ENCODE results near the gene AARS2.

Gene AARS2

GRCh38 chr6:44284121-44284520, 29.0 kb downstream of the AARS2 start:
- H3K27me3 ChIP-seq (ENCODE audit: insufficient read depth, low read length, poor library complexity), result no peaks in the 10 kb centered on the region
- H3K36me3 ChIP-seq (ENCODE audit: control insufficient read depth, insufficient read depth, low read length), result no peaks in the 10 kb centered on the region

GRCh38 chr6:44278774-44279697, 34.1 kb downstream of the AARS2 start:
- H3K4me1 ChIP-seq (ENCODE audit: control insufficient read depth, low read depth, low read length), result no peaks in the 10 kb centered on the region
- no peak overlapping the region for H4K5ac ChIP-seq (ENCODE audit: low read length)
- H2BK15ac ChIP-seq (replicated peaks; ENCODE audit: low read depth), result no peak overlapping the region
- H3K4me3 ChIP-seq (ENCODE audit: low read length), result no peak overlapping the region
- no peak overlapping the region for H3K9ac ChIP-seq (ENCODE audit: low read length)
- no peak for DNase-seq
- H3K36me3 ChIP-seq (ENCODE audit: control insufficient read depth, insufficient read depth, low read length), result no peaks in the 10 kb centered on the region
- no peak overlapping the region for H3K4ac ChIP-seq (ENCODE audit: low read depth, low read length)
- H3K23ac ChIP-seq (ENCODE audit: low read length), result no peak overlapping the region
- H3K56ac ChIP-seq (ENCODE audit: low read length), result no peak overlapping the region
- WGBS (ENCODE audit: extremely low coverage, insufficient coverage, low lambda C conversion rate), result no CpG with 5 or more reads among the region's 9 CpGs
- H2BK120ac ChIP-seq (ENCODE audit: low read depth, low read length), result no peak overlapping the region
- H3K4me2 ChIP-seq (ENCODE audit: low read length), result no peak overlapping the region
- no peak overlapping the region for H3K18ac ChIP-seq (ENCODE audit: low read length)
- H3K79me1 ChIP-seq (ENCODE audit: low read length), result no peaks in the 10 kb centered on the region
- H3K27ac ChIP-seq (ENCODE audit: low read depth, low read length), result no peak overlapping the region
- no peaks in the 10 kb centered on the region for H3K79me2 ChIP-seq (ENCODE audit: control insufficient read depth, insufficient read depth, low read length)
- no peak overlapping the region for H2BK5ac ChIP-seq (ENCODE audit: low read length)
- H4K8ac ChIP-seq (ENCODE audit: low read depth, low read length), result no peak overlapping the region
- no peaks in the 10 kb centered on the region for H3K27me3 ChIP-seq (ENCODE audit: insufficient read depth, low read length, poor library complexity)
- no peak overlapping the region for H2AK5ac ChIP-seq (ENCODE audit: low read length)

More at GRCh38 chr6:44284121-44284520, 29.0 kb downstream of the AARS2 start:
- no peak overlapping the region for H3K4ac ChIP-seq (ENCODE audit: low read depth, low read length)
- no peaks in the 10 kb centered on the region for H3K79me2 ChIP-seq (ENCODE audit: control insufficient read depth, insufficient read depth, low read length)
- DNase-seq, result no peak
- H2BK15ac ChIP-seq (replicated peaks; ENCODE audit: low read depth), result no peak overlapping the region
- no peak overlapping the region for H2BK120ac ChIP-seq (ENCODE audit: low read depth, low read length)
- H3K9ac ChIP-seq (ENCODE audit: low read length), result no peak overlapping the region
- no peak overlapping the region for H3K23ac ChIP-seq (ENCODE audit: low read length)
- H3K56ac ChIP-seq (ENCODE audit: low read length), result no peak overlapping the region
- H2AK5ac ChIP-seq (ENCODE audit: low read length), result no peak overlapping the region
- no peak overlapping the region for H3K27ac ChIP-seq (ENCODE audit: low read depth, low read length)
- no peak overlapping the region for H2BK5ac ChIP-seq (ENCODE audit: low read length)
- no peak overlapping the region for H3K4me2 ChIP-seq (ENCODE audit: low read length)
- H3K79me1 ChIP-seq (ENCODE audit: low read length), result no peaks in the 10 kb centered on the region
- H3K4me1 ChIP-seq (ENCODE audit: control insufficient read depth, low read depth, low read length), result no peaks in the 10 kb centered on the region
- H3K18ac ChIP-seq (ENCODE audit: low read length), result no peak overlapping the region
- no peak overlapping the region for H3K4me3 ChIP-seq (ENCODE audit: low read length)
- no CpG with 5 or more reads among the region's 2 CpGs for WGBS (ENCODE audit: extremely low coverage, insufficient coverage, low lambda C conversion rate)
- H4K5ac ChIP-seq (ENCODE audit: low read length), result no peak overlapping the region
- no peak overlapping the region for H4K8ac ChIP-seq (ENCODE audit: low read depth, low read length)

DNA sequence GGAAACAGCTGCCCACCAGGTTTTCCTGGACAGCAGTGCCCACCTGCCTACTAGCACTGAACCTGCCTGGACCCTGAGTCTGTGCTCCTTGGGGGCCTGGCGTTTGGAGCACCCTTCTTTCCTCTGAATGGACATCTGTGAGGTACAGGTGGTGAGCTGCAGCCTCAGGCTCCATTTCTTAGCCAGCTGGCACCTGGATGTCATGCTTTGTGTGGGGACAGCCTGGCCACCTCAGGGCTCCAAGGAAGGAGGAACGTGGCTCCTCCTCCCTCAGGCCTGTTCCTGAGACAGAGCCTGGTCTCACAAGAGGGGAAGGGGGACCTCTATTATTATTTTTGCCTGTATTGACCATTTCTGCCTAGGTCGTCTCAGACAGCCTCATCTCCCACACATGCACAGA, 34.8 kb downstream of the AARS2 start:
- H3K27me3 ChIP-seq (ENCODE audit: insufficient read depth, low read length, poor library complexity), result no peaks in the 10 kb centered on the region
- no peak overlapping the region for H3K4ac ChIP-seq (ENCODE audit: low read depth, low read length)
- H3K56ac ChIP-seq (ENCODE audit: low read length), result no peak overlapping the region
- no peak overlapping the region for H4K5ac ChIP-seq (ENCODE audit: low read length)
- no peaks in the 10 kb centered on the region for H3K79me2 ChIP-seq (ENCODE audit: control insufficient read depth, insufficient read depth, low read length)
- no CpG with 5 or more reads among the region's 3 CpGs for WGBS (ENCODE audit: extremely low coverage, insufficient coverage, low lambda C conversion rate)
- H3K23ac ChIP-seq (ENCODE audit: low read length), result no peak overlapping the region
- H4K8ac ChIP-seq (ENCODE audit: low read depth, low read length), result no peak overlapping the region
- H3K79me1 ChIP-seq (ENCODE audit: low read length), result no peaks in the 10 kb centered on the region
- no peaks in the 10 kb centered on the region for H3K36me3 ChIP-seq (ENCODE audit: control insufficient read depth, insufficient read depth, low read length)
- no peak overlapping the region for H2BK120ac ChIP-seq (ENCODE audit: low read depth, low read length)
- no peak overlapping the region for H3K4me2 ChIP-seq (ENCODE audit: low read length)
- H3K4me3 ChIP-seq (ENCODE audit: low read length), result no peak overlapping the region
- no peak overlapping the region for H2AK5ac ChIP-seq (ENCODE audit: low read length)
- no peak overlapping the region for H3K27ac ChIP-seq (ENCODE audit: low read depth, low read length)
- H2BK15ac ChIP-seq (replicated peaks; ENCODE audit: low read depth), result no peak overlapping the region
- H2BK5ac ChIP-seq (ENCODE audit: low read length), result no peak overlapping the region
- H3K9ac ChIP-seq (ENCODE audit: low read length), result no peak overlapping the region
- no peak overlapping the region for H3K18ac ChIP-seq (ENCODE audit: low read length)
- DNase-seq, result no peak
- H3K4me1 ChIP-seq (ENCODE audit: control insufficient read depth, low read depth, low read length), result no peaks in the 10 kb centered on the region

DNA sequence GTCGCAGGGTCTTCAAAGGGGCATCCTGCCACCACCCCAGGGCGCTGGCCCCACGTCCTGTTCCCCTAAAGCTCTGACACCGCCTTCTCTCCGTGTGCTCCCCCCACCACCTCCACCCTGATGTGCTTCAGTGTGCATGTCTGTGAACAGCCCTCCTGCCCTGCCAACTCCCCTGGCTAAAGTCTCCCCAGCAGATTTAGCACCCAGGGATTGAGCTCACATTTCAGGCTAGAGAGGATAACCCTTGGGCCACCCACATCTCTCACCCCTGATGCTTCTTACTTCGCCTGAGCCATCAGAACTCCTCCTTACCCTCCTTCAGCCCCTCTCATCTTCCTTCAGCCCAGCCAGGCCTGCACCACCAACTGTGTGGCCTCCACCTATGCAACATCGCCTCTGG, 35.4 kb downstream of the AARS2 start:
- Histone ChIP-seq H3K27ac (ENCODE audit: low read depth, low read length) (no peak overlapping the region), H3K4me1 (ENCODE audit: control insufficient read depth, low read depth, low read length) (no peaks in the 10 kb centered on the region), H4K8ac (ENCODE audit: low read depth, low read length) (no peak overlapping the region), H3K4me2 (ENCODE audit: low read length) (no peak overlapping the region), H4K5ac (ENCODE audit: low read length) (no peak overlapping the region), H3K23ac (ENCODE audit: low read length) (no peak overlapping the region), H3K4me3 (ENCODE audit: low read length) (no peak overlapping the region), H2BK120ac (ENCODE audit: low read depth, low read length) (no peak overlapping the region), H3K4ac (ENCODE audit: low read depth, low read length) (no peak overlapping the region), H3K36me3 (ENCODE audit: control insufficient read depth, insufficient read depth, low read length) (no peaks in the 10 kb centered on the region), H2AK5ac (ENCODE audit: low read length) (no peak overlapping the region), H3K79me1 (ENCODE audit: low read length) (no peaks in the 10 kb centered on the region), H3K9ac (ENCODE audit: low read length) (no peak overlapping the region), H3K56ac (ENCODE audit: low read length) (no peak overlapping the region), H3K18ac (ENCODE audit: low read length) (no peak overlapping the region), H3K79me2 (ENCODE audit: control insufficient read depth, insufficient read depth, low read length) (no peaks in the 10 kb centered on the region), H3K27me3 (ENCODE audit: insufficient read depth, low read length, poor library complexity) (no peaks in the 10 kb centered on the region), H2BK5ac (ENCODE audit: low read length) (no peak overlapping the region), H2BK15ac (replicated peaks; ENCODE audit: low read depth) (no peak overlapping the region)
- no peak for DNase-seq
- WGBS (ENCODE audit: extremely low coverage, insufficient coverage, low lambda C conversion rate), result no CpG with 5 or more reads among the region's 7 CpGs

- DNase-seq, result no peak
- Histone ChIP-seq H3K79me2 (ENCODE audit: control insufficient read depth, insufficient read depth, low read length) (no peaks in the 10 kb centered on the region), H3K56ac (ENCODE audit: low read length) (no peak overlapping the region), H2BK5ac (ENCODE audit: low read length) (no peak overlapping the region), H3K4ac (ENCODE audit: low read depth, low read length) (no peak overlapping the region), H2BK120ac (ENCODE audit: low read depth, low read length) (no peak overlapping the region), H2BK15ac (replicated peaks; ENCODE audit: low read depth) (no peak overlapping the region), H3K23ac (ENCODE audit: low read length) (no peak overlapping the region), H3K79me1 (ENCODE audit: low read length) (no peaks in the 10 kb centered on the region), H3K9ac (ENCODE audit: low read length) (no peak overlapping the region), H3K4me2 (ENCODE audit: low read length) (no peak overlapping the region), H3K36me3 (ENCODE audit: control insufficient read depth, insufficient read depth, low read length) (no peaks in the 10 kb centered on the region), H4K8ac (ENCODE audit: low read depth, low read length) (no peak overlapping the region), H4K5ac (ENCODE audit: low read length) (no peak overlapping the region), H3K18ac (ENCODE audit: low read length) (no peak overlapping the region), H2AK5ac (ENCODE audit: low read length) (no peak overlapping the region), H3K4me3 (ENCODE audit: low read length) (no peak overlapping the region), H3K27me3 (ENCODE audit: insufficient read depth, low read length, poor library complexity) (no peaks in the 10 kb centered on the region), H3K27ac (ENCODE audit: low read depth, low read length) (no peak overlapping the region), H3K4me1 (ENCODE audit: control insufficient read depth, low read depth, low read length) (no peaks in the 10 kb centered on the region)
- no CpG with 5 or more reads among the region's 23 CpGs for WGBS (ENCODE audit: extremely low coverage, insufficient coverage, low lambda C conversion rate)
Measured at GRCh38 chr6:44276667-44277640, 36.2 kb downstream of the AARS2 start.
